ENCODE results near the gene P4HA3.
"Not testable (repeated sequence)": the region's sequence is repeated elsewhere in the genome, so short reads cannot be mapped to it uniquely, and the experiment has no call there.

Gene P4HA3

GRCh38 chr11:74311352-74311926 is at the start of gene P4HA3:
Gene P4HA3 (minus strand): TSS chr11:74311640. CDS start chr11:74311611, 29 bp downstream.
- no peak within 1 kb of the TSS for H3K27ac Mint-ChIP-seq
- H3K9me3 Mint-ChIP-seq, result peaks cover 4 to 7% of the 10 kb centered on the region in 2 donors

DNA sequence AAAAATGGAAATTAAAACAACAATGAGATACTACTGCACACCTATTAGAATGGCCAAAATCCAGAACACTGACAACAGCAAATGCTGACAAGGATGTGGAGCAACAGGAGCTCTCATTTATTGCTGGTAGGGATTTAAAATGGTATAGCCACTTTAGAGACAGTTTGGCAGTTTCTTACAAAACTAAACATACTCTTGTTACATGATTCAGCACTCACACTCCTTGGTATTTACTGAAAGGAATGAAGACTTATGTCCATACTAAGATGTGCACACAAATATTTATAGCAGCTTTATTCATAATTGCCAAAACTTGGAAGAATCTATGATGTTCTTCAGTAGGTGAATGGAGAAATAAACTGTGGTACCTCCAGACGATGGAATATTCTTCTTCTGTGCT is 46.0 kb upstream of the P4HA3 start:
- Mint-ChIP-seq H3K4me3 (no peak overlapping the region), H3K27ac (no peak overlapping the region), H3K4me1 (peaks cover 6% of the 10 kb centered on the region), H3K27me3 (no peaks in the 10 kb centered on the region), H3K9me3 (no peaks in the 10 kb centered on the region)
- ATAC-seq (no peak), DNase-seq (no peak)

More at GRCh38 chr11:74311352-74311926, at the start of gene P4HA3:
- DNase-seq, result peak; percentile 41 to 52
- ATAC-seq, result peak; percentile 94
- Mint-ChIP-seq H3K27me3 (peaks cover 46% of the 10 kb centered on the region), H3K4me1 (peaks cover 8% of the 10 kb centered on the region), H3K4me3 (peak within 1 kb of the TSS; percentile 69 to 78)

DNA sequence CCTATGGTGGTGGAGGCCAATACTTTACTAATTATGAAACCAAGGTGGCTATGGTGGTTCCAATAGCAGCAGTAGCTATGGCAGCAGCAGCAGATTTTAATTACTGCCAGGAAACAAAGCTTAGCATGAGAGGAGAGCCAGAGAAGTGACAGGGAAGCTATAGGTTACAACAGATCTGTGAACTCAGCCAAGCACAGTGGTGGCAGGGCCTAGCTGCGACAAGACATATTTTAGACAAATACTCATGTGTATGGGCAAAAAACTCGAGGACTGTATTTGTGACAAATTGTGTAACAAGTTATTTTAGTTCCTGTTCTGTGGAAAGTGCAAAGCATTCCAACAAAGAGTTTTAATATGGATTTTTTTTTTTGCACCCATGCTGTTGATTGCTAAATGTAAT is 44.2 kb upstream of the P4HA3 start:
- ATAC-seq, result no peak
- H3K4me3 Mint-ChIP-seq, result no peak overlapping the region
- no peaks in the 10 kb centered on the region for H3K27me3 Mint-ChIP-seq
- no peak overlapping the region for H3K27ac Mint-ChIP-seq
- peaks cover 6% of the 10 kb centered on the region for H3K4me1 Mint-ChIP-seq
- no peaks in the 10 kb centered on the region for H3K9me3 Mint-ChIP-seq
- no peak for DNase-seq

DNA sequence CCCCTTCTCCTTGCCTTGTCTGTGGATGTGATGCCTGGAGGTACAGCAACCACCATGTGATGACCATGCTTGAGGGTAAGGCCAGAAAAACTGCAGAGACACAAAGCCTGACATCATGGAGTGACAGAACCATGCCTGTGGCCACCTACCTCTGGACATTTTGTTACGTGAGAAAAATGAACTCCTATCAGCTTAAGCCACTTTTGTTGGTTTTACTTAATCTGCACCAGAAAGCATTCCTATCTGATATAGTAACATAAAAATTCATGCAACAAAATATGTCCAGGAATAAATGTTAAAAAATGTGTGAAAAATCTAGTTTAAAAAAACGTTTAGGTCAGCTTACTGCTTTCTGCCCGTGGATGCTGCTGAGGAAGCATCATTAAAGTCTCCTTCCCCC is 42.6 kb upstream of the P4HA3 start:
- Mint-ChIP-seq H3K4me3 (no peak overlapping the region), H3K4me1 (peaks cover 6% of the 10 kb centered on the region), H3K9me3 (no peaks in the 10 kb centered on the region), H3K27me3 (no peaks in the 10 kb centered on the region), H3K27ac (no peak overlapping the region)
- DNase-seq, result no peak
- no peak for ATAC-seq

- H3K4me3 Mint-ChIP-seq, result no peak overlapping the region
- no peaks in the 10 kb centered on the region for H3K27me3 Mint-ChIP-seq
- H3K4me1 Mint-ChIP-seq, result no peaks in the 10 kb centered on the region
- no peak for DNase-seq
- ATAC-seq, result no peak
- no peaks in the 10 kb centered on the region for H3K9me3 Mint-ChIP-seq
- H3K27ac Mint-ChIP-seq, result no peak overlapping the region
Observed at GRCh38 chr11:74347381-74347780, 35.9 kb upstream of the P4HA3 start.

DNA sequence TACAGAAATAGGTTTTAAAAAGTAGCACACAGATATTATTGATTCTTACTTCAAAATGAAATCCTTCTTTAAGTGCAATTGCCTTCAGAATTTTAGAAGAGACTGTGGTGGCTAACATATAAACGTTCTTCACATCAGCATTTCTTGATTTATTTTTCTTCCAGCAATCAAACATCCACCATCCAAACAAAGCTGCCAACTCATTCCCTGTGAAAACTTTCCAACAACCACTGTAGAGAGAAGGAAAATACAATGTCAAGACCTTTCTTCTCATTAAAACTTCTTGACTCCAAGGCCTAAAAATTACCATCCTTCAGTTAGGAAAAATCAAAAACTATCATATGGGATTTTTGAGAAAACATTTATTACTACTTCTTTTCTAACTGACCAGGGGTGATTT is 34.0 kb upstream of the P4HA3 start:
- Mint-ChIP-seq H3K4me1 (no peaks in the 10 kb centered on the region), H3K27me3 (no peaks in the 10 kb centered on the region), H3K27ac (no peak overlapping the region), H3K9me3 (no peaks in the 10 kb centered on the region), H3K4me3 (no peak overlapping the region)
- ATAC-seq (no peak), DNase-seq (no peak)

- H3K4me3 Mint-ChIP-seq, result no peak overlapping the region
- H3K27me3 Mint-ChIP-seq, result no peaks in the 10 kb centered on the region
- H3K27ac Mint-ChIP-seq, result no peak overlapping the region
- ATAC-seq (no peak), DNase-seq (no peak)
- no peaks in the 10 kb centered on the region for H3K4me1 Mint-ChIP-seq
- no peaks in the 10 kb centered on the region for H3K9me3 Mint-ChIP-seq
Observed at GRCh38 chr11:74341921-74342320, 30.5 kb upstream of the P4HA3 start.

DNA sequence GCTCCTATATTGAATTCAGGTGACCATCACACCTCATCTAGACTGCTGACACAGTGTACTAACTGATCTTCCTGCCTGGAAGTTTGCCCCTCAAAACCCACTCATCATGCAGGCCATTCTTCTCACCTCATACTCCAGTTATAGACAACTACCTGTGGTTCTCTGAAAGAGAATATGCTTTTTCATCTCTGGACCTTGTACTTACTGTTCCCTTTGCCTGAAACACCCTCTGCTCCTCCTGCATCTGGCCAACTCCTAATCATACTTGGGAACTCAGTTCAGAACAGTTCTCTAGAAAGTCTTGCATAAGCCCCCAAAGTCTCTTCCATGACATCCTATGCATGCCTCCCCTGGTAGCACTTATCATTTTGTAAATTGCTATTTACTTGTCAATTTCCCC is 28.2 kb upstream of the P4HA3 start:
- Mint-ChIP-seq H3K27me3 (no peaks in the 10 kb centered on the region), H3K9me3 (no peaks in the 10 kb centered on the region), H3K27ac (no peak overlapping the region), H3K4me3 (no peak overlapping the region), H3K4me1 (no peaks in the 10 kb centered on the region)
- DNase-seq (no peak), ATAC-seq (no peak)

GRCh38 chr11:74338963-74339362 is 27.5 kb upstream of the P4HA3 start:
- Mint-ChIP-seq H3K27me3 (no peaks in the 10 kb centered on the region), H3K4me1 (no peaks in the 10 kb centered on the region), H3K4me3 (no peak overlapping the region), H3K9me3 (no peaks in the 10 kb centered on the region), H3K27ac (no peak overlapping the region)
- ATAC-seq (no peak), DNase-seq (no peak)

DNA sequence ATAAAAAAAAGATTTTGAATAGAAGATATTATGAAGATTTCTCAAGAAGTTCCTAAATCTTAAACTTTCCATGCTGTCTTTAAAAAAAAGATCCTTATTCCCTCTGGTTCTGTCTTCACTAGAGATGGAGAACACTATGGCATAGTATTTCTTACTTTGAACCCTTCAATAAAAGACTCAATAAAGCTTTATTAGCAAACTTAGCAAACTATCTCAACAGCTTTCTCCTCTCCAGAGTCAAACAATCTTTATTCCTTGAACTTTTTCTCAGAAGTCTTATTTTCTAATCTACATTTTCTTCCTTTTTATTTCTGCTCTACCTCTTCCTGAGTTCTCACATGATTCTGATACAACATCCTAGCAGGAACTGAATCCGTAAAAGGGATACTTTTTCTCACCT is 21.8 kb upstream of the P4HA3 start:
- Mint-ChIP-seq H3K27ac (no peak overlapping the region), H3K27me3 (no peaks in the 10 kb centered on the region), H3K9me3 (no peaks in the 10 kb centered on the region), H3K4me3 (no peak overlapping the region), H3K4me1 (no peaks in the 10 kb centered on the region)
- ATAC-seq (no peak), DNase-seq (no peak)

- Mint-ChIP-seq H3K27me3 (no peaks in the 10 kb centered on the region), H3K4me3 (no peak overlapping the region), H3K4me1 (no peaks in the 10 kb centered on the region), H3K9me3 (no peaks in the 10 kb centered on the region), H3K27ac (no peak overlapping the region)
- DNase-seq (no peak), ATAC-seq (no peak)
Observed at GRCh38 chr11:74332291-74332690, 20.9 kb upstream of the P4HA3 start.

DNA sequence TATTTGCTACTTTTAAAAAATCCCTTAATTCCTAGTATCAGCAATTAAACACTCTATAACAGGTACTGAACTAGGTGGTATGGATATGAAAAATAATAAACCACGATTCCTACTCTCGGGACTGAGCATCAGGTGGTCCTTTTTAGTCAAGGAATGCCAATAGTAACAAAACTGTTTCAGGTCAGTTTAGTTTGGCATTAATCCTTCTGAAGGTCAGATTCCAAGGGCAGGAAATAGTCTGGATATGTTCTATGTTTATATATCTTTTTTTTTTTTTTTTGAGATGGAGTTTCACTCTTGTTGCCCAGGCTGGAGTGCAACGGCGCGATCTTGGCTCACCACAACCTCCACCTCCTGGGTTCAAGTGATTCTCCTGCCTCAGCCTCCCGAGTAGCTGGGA is 19.6 kb upstream of the P4HA3 start:
- not testable (repeated sequence) for DNase-seq, ATAC-seq, H3K4me1 Mint-ChIP-seq, H3K27me3 Mint-ChIP-seq, H3K9me3 Mint-ChIP-seq, H3K27ac Mint-ChIP-seq, H3K4me3 Mint-ChIP-seq

DNA sequence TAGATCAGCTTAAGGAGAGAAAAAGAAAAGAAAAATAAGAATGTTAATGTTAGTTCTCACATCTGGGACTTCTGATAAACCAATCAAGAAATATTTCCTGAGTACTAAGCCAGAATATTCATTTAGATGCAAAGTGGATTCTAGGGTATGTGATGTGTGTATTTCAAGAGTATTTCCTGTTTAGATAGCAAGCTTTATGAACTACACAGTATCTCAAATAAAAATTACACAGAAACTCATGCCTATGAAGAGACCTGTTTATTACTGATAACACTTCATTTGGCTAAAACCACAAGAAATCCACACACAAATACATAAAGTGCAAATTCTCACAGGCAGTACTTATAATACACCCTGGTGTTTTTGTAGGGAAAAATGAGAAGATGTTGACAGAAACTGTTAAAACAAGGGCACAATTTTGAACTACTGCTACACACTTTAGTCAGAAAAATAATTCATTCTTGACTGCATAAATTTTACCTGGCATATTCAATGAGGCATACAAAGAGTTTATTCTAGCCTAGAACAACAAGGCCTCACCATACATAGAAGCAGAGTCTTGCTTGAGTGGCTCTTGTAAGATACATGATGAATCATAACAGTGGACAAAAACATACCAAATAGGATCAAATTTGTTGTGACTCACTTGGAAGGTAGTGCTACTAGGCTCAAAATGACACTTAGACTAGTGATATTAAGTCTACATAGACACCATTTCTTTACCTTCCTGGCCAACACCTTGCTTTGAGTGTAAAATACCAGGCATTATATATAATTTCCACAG is 18.8 kb upstream of the P4HA3 start:
- Mint-ChIP-seq H3K4me1 (no peaks in the 10 kb centered on the region), H3K27me3 (no peaks in the 10 kb centered on the region), H3K9me3 (no peaks in the 10 kb centered on the region), H3K27ac (no peak overlapping the region), H3K4me3 (no peak overlapping the region)
- DNase-seq (no peak), ATAC-seq (no peak)

DNA sequence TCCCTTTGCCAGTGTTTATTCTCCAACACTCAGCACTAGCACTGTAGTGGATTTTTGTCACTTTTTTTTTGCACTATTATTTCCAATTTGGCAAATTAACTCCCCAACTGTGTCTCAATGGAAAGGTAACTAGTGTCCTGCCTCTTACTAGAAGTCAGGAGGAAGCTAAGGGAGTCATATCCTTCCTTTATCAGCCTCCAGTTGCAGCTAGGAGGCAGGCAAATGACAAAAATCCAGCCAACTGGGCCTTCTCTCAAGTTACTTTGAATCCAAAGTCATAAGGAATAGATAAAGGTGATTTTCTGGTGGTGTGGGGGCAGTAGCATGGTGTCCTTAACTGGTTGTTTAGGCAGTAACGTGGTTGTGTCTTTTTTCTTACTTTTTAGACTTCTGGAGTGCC is 15.6 kb upstream of the P4HA3 start:
- Mint-ChIP-seq H3K4me1 (no peaks in the 10 kb centered on the region), H3K27me3 (peaks cover under 1% of the 10 kb centered on the region), H3K9me3 (no peaks in the 10 kb centered on the region), H3K27ac (no peak overlapping the region), H3K4me3 (no peak overlapping the region)
- ATAC-seq (no peak), DNase-seq (no peak)

DNA sequence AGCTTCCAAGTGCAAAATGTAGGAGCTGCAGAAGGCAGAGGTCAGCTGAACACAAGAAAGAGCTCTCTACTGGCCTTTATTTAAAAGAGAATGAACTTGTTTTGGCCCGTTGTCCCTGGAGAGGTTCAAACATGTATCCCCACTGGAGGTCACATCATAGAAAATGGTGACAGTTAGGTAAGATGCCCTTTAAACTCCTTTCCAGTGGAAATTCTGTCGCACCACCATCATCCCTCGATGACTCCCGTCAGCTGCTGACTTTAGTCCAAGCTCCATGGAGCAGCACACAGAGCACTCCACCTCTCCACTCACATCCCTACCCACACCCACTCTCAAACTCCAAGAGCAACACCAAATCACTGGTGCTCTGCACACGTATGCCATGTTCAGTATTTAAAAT is 15.2 kb upstream of the P4HA3 start:
- ATAC-seq (no peak), DNase-seq (no peak)
- Mint-ChIP-seq H3K4me3 (no peak overlapping the region), H3K9me3 (no peaks in the 10 kb centered on the region), H3K4me1 (no peaks in the 10 kb centered on the region), H3K27ac (no peak overlapping the region), H3K27me3 (peaks cover 4% of the 10 kb centered on the region)

GRCh38 chr11:74325649-74326645 is 14.5 kb upstream of the P4HA3 start:
- no peaks in the 10 kb centered on the region for H3K4me1 Mint-ChIP-seq
- ATAC-seq (no peak), DNase-seq (no peak)
- peaks cover 7% of the 10 kb centered on the region for H3K27me3 Mint-ChIP-seq
- H3K27ac Mint-ChIP-seq, result peak overlapping the region; percentile 5 to 54
- H3K9me3 Mint-ChIP-seq, result no peaks in the 10 kb centered on the region
- H3K4me3 Mint-ChIP-seq, result no peak overlapping the region
